CD4-positive, alpha-beta T cell (primary cell): ENCODE measurements around the gene CFAP299. TPM values are rescaled to one million over a fixed set of nuclear protein-coding genes. Genes with fewer than 3 reads are reported as not detected.

Experiments used
- ATAC-seq: fragments of 200-7000 bp; cut with Tn5 transposase; one replicate; pipeline ENCODE4 v1.10.0; 2022; ENCODE audit warnings: mild to moderate bottlenecking; ENCODE audit not compliant: poor library complexity
- CTCF ChIA-PET: fragments of 350-600 bp; sonication (Branson Sonifier 250); formaldehyde crosslinking; loops from one replicate; lab custom pipeline; 2021; ENCODE audit warnings: antibody characterized with exemption, inconsistent platforms; lab: Charles Lee
- POLR2A ChIA-PET: fragments of 350-600 bp; sonication (Branson Sonifier 250); formaldehyde crosslinking; loops from one replicate; lab custom pipeline; 2021; ENCODE audit warnings: antibody characterized with exemption, inconsistent platforms; lab: Charles Lee
- DNase-seq, 14 experiments: peaks; one replicate each; pipeline ENCODE4 v3.0.0-alpha.2; 2013 to 2020; ENCODE audit warnings: mixed read lengths in 2 of 14
- H3K27ac ChIP-seq, 2 donors: one replicate each; pipeline versions ENCODE4 v1.5.1 to v1.7.0; 2013; ENCODE audit warnings: low read length in 2 of 2, low read depth in 1 of 2, mild to moderate bottlenecking in 1 of 2
- H3K27me3 ChIP-seq, 2 experiments: 1 replicate in 1 of 2; 2 replicates in 1 of 2; pipeline versions ENCODE4 v1.6.1 to v1.7.0; 2013; ENCODE audit warnings: low read length in 2 of 2, control low read depth in 1 of 2, mild to moderate bottlenecking in 1 of 2, moderate library complexity in 1 of 2; ENCODE audit not compliant: insufficient read depth in 2 of 2, control insufficient read depth in 1 of 2
- H3K36me3 ChIP-seq: one replicate; pipeline ENCODE4 v1.6.1; 2013; ENCODE audit warnings: low read length, control low read depth; ENCODE audit not compliant: insufficient read depth
- H3K4me1 ChIP-seq: one replicate; pipeline ENCODE4 v1.6.1; 2013; ENCODE audit warnings: low read length, control low read depth; ENCODE audit not compliant: insufficient read depth
- H3K4me3 ChIP-seq: one replicate; pipeline ENCODE4 v1.5.1; 2013; ENCODE audit warnings: mild to moderate bottlenecking, low read length, moderate library complexity
- H3K9me3 ChIP-seq, 2 experiments: 1 replicate in 1 of 2; 2 replicates in 1 of 2; pipeline versions ENCODE4 v1.6.1 to v1.7.0; 2013; ENCODE audit warnings: low read length in 2 of 2, mild to moderate bottlenecking in 2 of 2, control low read depth in 1 of 2, moderate library complexity in 1 of 2; ENCODE audit not compliant: control insufficient read depth in 1 of 2, insufficient read depth in 1 of 2
- H3K27ac Mint-ChIP-seq: one replicate; pipeline ENCODE4 v1.8.0; 2020; ENCODE audit warnings: mixed read lengths
- H3K27me3 Mint-ChIP-seq: one replicate; pipeline ENCODE4 v1.8.0; 2021; ENCODE audit warnings: mixed read lengths
- H3K36me3 Mint-ChIP-seq: one replicate; pipeline ENCODE4 v1.8.0; 2021; ENCODE audit warnings: low read depth, mixed read lengths
- H3K4me1 Mint-ChIP-seq: one replicate; pipeline ENCODE4 v1.8.0; 2021; ENCODE audit warnings: low read depth, mixed read lengths
- H3K4me3 Mint-ChIP-seq: one replicate; pipeline ENCODE4 v1.8.0; 2020; ENCODE audit warnings: mild to moderate bottlenecking, mixed read lengths
- H3K9me3 Mint-ChIP-seq: one replicate; pipeline ENCODE4 v1.8.0; 2020; ENCODE audit warnings: mixed read lengths
- intact Hi-C, 2 experiments: fragments of 100-400 bp; cut with DNase I in 1 of 2; cut with micrococcal nuclease in 1 of 2; formaldehyde crosslinking; loops; one replicate each; pipeline versions ENCODE4 v1.15.1 to v1.9.0; 2023 to 2025; cut with DNase I, micrococcal nuclease
- total RNA-seq, 174 experiments: library from RNA in 2 of 174; stranded (reverse) in 2 of 174; gene quantifications; one replicate each; pipeline ENCODE4 v1.2.3 and lab custom pipeline; 2021 to 2026
- TF ChIP-seq, protein P1 (sequence below): fragments of 200-600 bp; IDR thresholded peaks from one replicate; pipeline ENCODE4 v1.8.0; 2022; ENCODE audit warnings: antibody characterized with exemption, mild to moderate bottlenecking

The CFAP299 gene
- total RNA-seq, 2 experiments from 2014 or later = not detected

DNA sequence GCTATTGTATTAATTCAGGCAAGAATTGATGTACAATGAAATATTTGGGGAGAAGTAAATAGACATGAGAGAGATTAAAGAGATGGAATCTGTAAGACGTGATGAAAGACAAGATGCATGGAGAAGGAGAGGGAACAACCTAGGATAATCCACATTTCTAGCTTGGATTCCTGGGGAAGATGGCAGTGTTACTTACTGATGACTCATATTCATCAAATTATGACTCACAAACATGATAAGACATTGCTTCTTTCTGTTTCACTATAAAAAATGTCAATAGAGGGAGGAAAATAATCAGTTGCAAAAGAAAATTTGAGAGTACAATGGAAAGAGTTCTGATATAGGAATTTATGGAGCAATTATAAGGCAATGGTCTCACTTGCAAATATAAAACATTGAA is 590.9 kb downstream of the CFAP299 start:
- Histone ChIP-seq H3K27ac (no peak overlapping the region), H3K4me3 (no peak overlapping the region), H3K27me3 (no peaks in the 10 kb centered on the region), H3K36me3 (no peaks in the 10 kb centered on the region), H3K4me1 (no peaks in the 10 kb centered on the region), H3K9me3 (no peaks in the 10 kb centered on the region)
- ChIA-PET CTCF (no interaction called here), POLR2A (interaction anchor here (0.6 kb wide), 1 partner anchor 9 kb away, joined by 3 read pairs; no protein-coding TSS in a partner anchor)
- no peaks in the 10 kb centered on the region for H3K27me3 Mint-ChIP-seq
- no peaks in the 10 kb centered on the region for H3K4me1 Mint-ChIP-seq
- no peak overlapping the region for H3K4me3 Mint-ChIP-seq
- H3K27ac Mint-ChIP-seq = no peak overlapping the region
- H3K9me3 Mint-ChIP-seq = no peaks in the 10 kb centered on the region
- no peaks in the 10 kb centered on the region for H3K36me3 Mint-ChIP-seq
- ATAC-seq (no peak), DNase-seq (no peak)
- TF ChIP-seq, protein P1, sequence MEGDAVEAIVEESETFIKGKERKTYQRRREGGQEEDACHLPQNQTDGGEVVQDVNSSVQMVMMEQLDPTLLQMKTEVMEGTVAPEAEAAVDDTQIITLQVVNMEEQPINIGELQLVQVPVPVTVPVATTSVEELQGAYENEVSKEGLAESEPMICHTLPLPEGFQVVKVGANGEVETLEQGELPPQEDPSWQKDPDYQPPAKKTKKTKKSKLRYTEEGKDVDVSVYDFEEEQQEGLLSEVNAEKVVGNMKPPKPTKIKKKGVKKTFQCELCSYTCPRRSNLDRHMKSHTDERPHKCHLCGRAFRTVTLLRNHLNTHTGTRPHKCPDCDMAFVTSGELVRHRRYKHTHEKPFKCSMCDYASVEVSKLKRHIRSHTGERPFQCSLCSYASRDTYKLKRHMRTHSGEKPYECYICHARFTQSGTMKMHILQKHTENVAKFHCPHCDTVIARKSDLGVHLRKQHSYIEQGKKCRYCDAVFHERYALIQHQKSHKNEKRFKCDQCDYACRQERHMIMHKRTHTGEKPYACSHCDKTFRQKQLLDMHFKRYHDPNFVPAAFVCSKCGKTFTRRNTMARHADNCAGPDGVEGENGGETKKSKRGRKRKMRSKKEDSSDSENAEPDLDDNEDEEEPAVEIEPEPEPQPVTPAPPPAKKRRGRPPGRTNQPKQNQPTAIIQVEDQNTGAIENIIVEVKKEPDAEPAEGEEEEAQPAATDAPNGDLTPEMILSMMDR = no peak
- intact Hi-C loops = no loop called here

DNA sequence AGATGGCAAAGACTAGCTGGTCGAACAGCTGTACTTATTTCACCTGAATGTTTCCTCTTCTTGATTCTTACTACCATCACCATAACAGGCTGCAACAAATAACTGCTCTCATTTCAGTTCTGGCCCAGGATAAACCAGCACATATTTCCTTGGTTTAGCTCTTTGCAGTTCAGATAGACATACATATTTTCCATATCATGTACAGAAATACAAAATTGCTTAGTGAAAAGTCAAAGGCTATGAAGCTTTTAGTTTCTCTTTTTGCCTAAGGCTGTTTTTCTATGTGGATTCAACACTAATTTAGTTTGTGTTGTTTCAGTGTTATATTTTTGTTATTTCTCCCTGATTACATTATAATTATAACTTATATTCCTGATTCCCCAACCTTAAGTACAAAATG is 591.4 kb downstream of the CFAP299 start:
- H3K4me1 Mint-ChIP-seq = no peaks in the 10 kb centered on the region
- H3K4me3 Mint-ChIP-seq = no peak overlapping the region
- TF ChIP-seq, protein P1 = no peak
- intact Hi-C loops = no loop called here
- H3K27ac ChIP-seq = no peak overlapping the region
- no peaks in the 10 kb centered on the region for H3K9me3 Mint-ChIP-seq
- DNase-seq (no peak), ATAC-seq (no peak)
- H3K4me3 ChIP-seq = no peak overlapping the region
- H3K27me3 Mint-ChIP-seq = no peaks in the 10 kb centered on the region
- H3K4me1 ChIP-seq = no peaks in the 10 kb centered on the region
- ChIA-PET CTCF (no interaction called here), POLR2A (no interaction called here)
- H3K9me3 ChIP-seq = no peaks in the 10 kb centered on the region
- no peak overlapping the region for H3K27ac Mint-ChIP-seq
- H3K36me3 ChIP-seq = no peaks in the 10 kb centered on the region
- no peaks in the 10 kb centered on the region for H3K36me3 Mint-ChIP-seq
- H3K27me3 ChIP-seq = no peaks in the 10 kb centered on the region

DNA sequence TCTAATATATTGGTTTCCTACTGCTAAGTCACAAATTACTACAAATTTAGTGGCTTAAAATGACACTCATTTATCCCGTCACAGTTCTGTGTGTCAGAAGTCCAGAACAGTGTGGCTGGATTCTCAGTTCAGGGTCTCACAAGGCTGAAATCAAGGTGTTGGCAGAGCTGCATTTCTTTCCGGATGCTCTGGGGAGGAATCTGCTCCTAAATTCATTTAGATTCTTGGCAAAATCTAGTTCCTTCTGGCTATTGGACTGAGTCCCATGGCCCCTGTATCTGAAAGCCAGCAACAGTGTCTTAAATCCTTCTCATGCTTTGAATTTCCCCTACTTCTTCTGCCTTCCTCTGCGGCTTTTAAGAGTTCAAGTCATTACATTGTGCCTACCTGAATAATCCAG is 591.9 kb downstream of the CFAP299 start:
- intact Hi-C loops = no loop called here
- Mint-ChIP-seq H3K4me1 (no peaks in the 10 kb centered on the region), H3K4me3 (no peak overlapping the region), H3K36me3 (no peaks in the 10 kb centered on the region), H3K27me3 (no peaks in the 10 kb centered on the region), H3K9me3 (no peaks in the 10 kb centered on the region), H3K27ac (no peak overlapping the region)
- ATAC-seq (no peak), DNase-seq (no peak)
- POLR2A ChIA-PET = no interaction called here
- Histone ChIP-seq H3K4me3 (no peak overlapping the region), H3K27me3 (no peaks in the 10 kb centered on the region), H3K36me3 (no peaks in the 10 kb centered on the region), H3K4me1 (no peaks in the 10 kb centered on the region), H3K27ac (no peak overlapping the region), H3K9me3 (no peaks in the 10 kb centered on the region)
- CTCF ChIA-PET = no interaction called here
- TF ChIP-seq, protein P1 = no peak
